Smooth muscle cell of the brain vasculature (primary cell): ENCODE results near the gene ARHGAP15.

Experiments used
- DNase-seq: peaks from one replicate; pipeline ENCODE4 v3.0.0-alpha.2; 2012; ENCODE audit warnings: low read depth, low spot score

The ARHGAP15 gene

DNA sequence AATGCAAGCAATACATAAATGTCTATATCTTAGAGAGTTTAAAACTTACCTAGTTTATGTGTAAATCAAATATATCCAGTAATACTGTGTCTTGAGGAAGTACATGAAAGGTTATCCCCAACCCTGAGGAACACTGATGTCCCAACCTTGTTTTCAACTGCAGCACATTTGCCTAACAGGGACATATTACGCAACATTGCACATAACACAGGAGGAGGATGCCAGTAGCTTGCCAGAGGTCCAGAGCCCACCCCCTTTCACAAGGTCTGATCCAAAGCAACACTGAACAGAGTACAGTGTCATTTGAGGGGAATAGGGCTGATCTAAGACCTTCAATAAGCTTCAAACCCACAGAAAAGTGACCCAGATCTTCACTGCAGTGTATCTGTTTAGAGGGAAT, 678.5 kb downstream of the ARHGAP15 start:
- no peak for DNase-seq

DNA sequence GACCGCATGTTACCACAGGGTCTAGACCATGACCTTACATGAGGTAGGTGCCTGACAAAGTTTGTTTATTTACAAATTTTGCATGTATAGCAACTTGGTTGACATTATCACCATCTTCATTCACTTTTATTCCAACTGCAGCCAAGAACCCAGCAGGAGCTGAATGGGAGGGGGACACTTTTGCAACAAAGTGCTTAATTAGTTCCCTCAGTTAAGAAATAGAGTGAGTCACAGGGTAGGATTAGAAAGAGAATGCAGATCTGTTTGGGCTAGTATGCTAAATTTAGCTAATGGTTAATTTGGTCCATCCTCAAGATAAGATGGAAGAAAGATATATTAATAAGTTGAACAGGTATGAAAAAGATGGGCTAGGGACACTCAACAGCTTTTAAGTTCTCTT, 678.9 kb downstream of the ARHGAP15 start:
- no peak for DNase-seq

DNA sequence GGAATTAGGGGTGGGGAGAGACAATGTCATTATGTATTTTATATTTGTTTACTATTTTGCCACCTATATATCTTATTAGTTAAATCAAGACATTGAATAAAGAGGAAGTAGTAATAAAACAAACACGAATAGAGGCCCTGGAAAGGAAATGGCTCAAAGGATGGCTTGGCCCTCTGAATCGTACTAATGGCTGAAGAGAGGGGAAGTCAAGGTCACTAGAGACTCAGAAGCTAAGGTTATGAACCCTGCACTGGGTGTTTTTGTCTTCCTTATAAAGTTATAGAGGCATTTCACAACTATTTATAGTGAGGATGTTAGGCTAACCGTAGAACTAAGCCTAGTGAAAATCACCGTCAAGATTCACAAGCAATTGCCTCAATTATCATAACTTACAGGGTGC, 685.9 kb downstream of the ARHGAP15 start:
- DNase-seq = no peak

DNA sequence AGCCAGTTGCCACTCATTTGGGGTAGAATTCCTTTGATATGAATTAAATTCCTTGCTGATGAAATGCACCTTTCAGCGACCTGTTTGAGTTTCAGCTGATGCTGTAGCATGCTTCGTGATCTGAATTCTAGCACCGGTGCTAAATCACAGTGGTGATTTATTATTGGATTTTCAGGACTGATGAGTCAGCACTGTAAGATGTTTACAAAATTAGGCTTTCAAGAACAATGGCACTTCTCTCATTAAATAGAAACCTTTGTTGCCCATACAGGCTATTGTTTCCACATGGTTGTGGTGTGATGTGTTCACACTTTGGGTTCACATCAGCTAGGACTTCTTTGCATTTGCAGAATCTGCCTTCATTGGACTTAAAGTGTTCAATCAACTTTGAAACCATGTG, 687.7 kb downstream of the ARHGAP15 start:
- DNase-seq = no peak
